SKM-1 (cell line): ENCODE results near the gene C15orf39.
"Not testable (repeated sequence)": the region's sequence is repeated elsewhere in the genome, so short reads cannot be mapped to it uniquely, and the experiment has no call there.

Source experiments
- DNase-seq: peaks from one replicate; lab custom pipeline; 2025; ENCODE audit not compliant: unreplicated experiment; lab: John Stamatoyannopoulos, UW

C15orf39 gene

DNA sequence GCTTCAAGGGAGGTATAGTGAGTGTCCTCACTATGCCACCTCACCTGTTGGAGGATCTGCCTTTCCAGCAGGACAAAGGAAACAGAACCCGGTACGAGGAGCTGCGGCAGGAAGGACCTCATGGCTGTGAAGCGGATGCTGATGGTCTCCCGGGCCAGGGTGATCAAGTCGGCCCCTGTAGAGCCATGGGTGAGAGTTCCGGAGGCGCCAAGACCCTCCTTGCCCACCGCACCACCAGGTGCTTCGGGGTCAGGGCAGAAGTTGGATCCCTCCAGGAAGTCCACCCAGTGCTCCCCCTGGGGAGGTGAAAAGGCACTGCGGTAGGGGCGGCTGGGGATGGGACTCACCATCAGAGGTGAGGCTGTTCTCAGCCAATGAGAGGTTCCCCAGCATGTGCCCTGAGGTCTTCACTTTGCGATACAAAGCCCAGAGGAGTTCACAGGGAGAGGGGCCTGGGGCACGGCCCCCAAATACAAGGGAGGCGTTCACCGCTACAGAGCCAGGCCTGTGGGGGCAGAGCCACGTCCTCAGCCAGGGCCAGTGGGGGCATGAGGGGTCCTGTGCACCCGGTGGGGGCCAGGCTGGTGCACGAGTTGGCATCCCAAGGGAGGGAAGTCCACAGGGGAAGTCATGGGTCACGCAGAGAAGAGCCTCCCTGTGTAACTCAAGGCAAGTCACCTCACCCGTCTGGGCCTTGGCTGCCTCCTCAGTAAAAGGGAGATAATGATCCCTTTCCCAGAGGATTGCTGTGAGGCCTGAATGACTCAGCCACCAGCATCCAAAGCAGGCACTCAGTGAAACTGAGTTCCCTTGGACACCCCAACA is 27.7 kb downstream of the C15orf39 start:
- DNase-seq: no peak

GRCh38 chr15:75230016-75230343 is 28.3 kb downstream of the C15orf39 start:
- no peak for DNase-seq

- DNase-seq: no peak
Measured at GRCh38 chr15:75230551-75231371, 29.1 kb downstream of the C15orf39 start.

DNA sequence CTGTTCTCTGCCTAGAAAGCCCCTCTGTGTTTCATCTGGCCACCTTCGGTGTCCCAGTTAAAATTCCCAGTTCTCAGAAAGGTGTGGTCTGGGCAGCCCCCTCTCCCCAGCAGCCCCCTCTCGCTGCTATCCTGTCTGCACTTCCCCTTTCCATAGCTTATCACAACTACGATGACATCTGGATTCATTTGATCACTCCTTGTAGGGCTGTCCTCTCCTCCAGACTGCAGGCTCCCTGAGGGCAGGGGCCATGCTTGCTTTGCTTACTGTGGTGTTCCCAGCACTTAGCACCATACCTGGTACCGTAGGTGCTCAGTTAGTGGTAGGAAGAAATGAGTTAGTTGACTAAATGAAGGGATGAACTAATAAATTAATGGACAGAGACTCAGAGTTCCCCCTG is 30.2 kb downstream of the C15orf39 start:
- no peak for DNase-seq

DNA sequence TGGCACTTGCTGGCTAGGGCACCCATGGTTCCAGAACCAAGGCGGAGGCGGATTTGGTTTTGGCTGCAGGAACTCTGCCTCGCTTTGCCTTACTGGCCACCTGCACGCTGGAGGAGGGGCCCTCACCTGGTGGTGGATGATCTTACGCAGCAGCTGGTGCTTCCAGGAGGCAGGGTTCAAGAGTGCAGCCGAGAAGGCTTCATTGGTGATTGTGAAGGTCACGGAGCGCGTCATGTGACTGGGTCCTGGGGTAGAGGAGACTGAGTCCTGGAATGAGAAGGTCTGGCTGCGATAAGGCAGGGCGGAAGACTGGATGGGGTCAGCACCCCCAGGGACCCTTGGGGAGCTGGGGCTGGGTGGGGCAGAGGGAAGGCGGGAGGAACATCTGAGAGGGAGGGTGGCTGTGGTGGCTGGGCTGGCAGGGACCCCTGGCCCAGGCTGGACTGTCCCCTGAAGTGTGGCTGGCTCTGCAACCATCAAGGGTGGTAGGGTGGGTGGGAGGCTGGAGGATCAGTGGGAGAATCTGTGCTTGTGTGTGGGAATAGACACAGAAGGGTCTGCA is 30.7 kb downstream of the C15orf39 start:
- DNase-seq: no peak

- no peak for DNase-seq
Measured at GRCh38 chr15:75232826-75233503, 31.3 kb downstream of the C15orf39 start.

GRCh38 chr15:75233504-75234190 is 32.0 kb downstream of the C15orf39 start:
- no peak for DNase-seq

- DNase-seq: no peak
Measured at GRCh38 chr15:75234191-75234810, 32.6 kb downstream of the C15orf39 start.

- DNase-seq: no peak
Measured at GRCh38 chr15:75235051-75235673, 33.5 kb downstream of the C15orf39 start.

DNA sequence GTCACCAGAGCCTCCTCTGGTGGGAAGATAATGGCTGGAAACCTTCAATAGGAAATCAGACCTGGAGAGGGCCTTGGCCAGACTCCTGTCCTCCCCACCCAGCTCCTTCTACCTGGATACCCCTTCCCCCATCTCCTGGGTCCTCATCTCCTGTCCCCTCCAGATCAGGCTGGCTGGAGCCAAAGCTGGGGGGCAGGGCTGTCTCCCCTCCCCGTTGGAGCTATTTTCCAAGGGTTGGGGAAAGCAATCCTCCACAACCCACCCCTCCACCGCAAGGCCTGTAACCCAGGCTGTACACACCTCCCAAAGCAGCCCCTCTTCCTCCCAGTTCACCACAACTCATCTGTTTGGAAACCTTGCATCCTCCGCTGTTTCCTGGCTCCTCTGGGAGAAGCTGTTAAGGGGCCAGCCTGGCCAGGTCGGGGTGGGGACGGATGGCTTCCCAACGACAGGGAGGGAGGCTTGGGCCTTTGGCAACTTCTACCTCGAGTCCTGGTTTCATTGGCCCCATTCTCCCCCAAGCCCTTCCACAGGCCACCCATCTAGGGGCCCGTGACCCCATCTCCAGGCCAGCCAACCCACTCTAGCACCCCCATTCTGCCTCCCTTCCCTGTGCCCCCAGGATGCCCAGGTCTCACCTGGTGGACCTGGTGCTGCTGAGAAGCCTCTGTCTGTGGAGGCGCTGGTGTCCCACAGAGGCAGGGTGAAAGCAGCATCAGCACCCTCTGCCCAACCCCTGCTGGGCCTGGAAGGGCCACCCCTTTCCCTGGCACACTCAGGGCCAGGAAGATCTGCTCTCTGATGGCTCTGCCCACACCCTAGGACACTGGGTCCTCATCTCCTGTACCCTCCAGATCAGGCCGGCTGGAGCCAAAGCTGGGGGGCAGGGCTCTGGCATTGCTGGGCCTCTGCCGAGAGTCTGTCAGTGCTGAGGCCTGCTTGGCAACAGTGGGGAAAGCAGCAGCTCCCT is 34.4 kb downstream of the C15orf39 start:
- no peak for DNase-seq

- no peak for DNase-seq
Measured at GRCh38 chr15:75237316-75237982, 35.8 kb downstream of the C15orf39 start.

- DNase-seq: no peak
Measured at GRCh38 chr15:75238150-75238549, 36.5 kb downstream of the C15orf39 start.

DNA sequence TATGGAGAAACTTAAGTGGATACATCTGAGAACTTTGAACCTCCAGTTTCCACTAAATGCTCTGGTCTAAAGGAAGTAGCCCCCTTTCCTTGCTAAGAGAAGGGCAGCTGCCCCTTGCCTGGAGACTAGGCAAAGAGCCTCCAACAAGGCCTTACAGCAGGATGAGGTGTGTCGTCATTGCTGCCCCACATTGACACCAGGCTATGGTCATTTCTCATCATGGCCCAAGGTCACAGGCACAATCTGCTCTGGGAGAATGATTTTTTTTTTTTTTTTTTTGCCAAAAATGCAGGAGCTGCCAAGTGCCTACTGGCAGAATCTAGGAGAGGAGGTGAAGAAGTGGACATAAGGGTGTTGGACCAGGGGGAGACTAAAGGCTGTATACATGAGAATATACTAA is 44.1 kb downstream of the C15orf39 start:
- DNase-seq: not testable (repeated sequence)

- DNase-seq: not testable (repeated sequence)
Measured at GRCh38 chr15:75248991-75249390, 47.3 kb downstream of the C15orf39 start.

GRCh38 chr15:75249726-75250125 is 48.0 kb downstream of the C15orf39 start:
- DNase-seq: no peak

DNA sequence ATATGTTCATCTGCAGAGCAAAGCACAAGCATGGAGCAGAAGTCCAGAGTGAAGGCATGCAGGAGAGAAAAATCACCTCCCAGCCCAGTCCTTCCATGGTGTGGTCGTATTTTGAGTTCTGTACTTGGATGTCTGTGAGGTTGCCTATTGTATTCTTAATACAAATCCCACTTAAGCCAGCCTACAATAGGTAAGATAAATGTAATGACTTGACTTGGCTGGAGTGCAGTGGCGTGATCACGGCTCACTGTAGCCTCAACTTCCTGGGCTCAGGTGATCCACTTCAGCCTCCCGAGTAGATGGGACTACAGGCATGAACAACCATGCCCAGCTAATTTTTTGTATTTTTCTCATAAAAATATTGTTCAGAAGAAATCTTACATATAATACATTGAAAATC is 49.7 kb downstream of the C15orf39 start:
- DNase-seq: not testable (repeated sequence)

- DNase-seq: not testable (repeated sequence)
Measured at GRCh38 chr15:75252285-75252684, 50.6 kb downstream of the C15orf39 start.

GRCh38 chr15:75258034-75258433 is 56.4 kb downstream of the C15orf39 start, which contains the start of gene GOLGA6C:
Gene GOLGA6C (plus strand): TSS chr15:75258334. CDS start chr15:75258599, 265 bp downstream.
- not testable (repeated sequence) for DNase-seq
